Breast epithelium (tissue), 3 donors: Measurements from ENCODE around the gene SYN1.

Source experiments
- CTCF ChIP-seq, 3 donors: fragments of 450-650 bp; IDR thresholded peaks; one replicate each; pipeline ENCODE4 v1.5.1; 2016 to 2017; ENCODE audit warnings: antibody characterized with exemption in 3 of 3, mild to moderate bottlenecking in 3 of 3, moderate library complexity in 3 of 3
- POLR2A ChIP-seq: fragments of 450-650 bp; IDR thresholded peaks from one replicate; pipeline ENCODE4 v1.6.1; 2016; ENCODE audit warnings: antibody characterized with exemption, mild to moderate bottlenecking, moderate library complexity

GRCh38 chrX:47556045-47556623 lies 63.5 kb downstream of the SYN1 start:
- TF ChIP-seq CTCF (IDR thresholded peaks at IDR 0.05) (no peak), POLR2A (peak; percentile 85)
